ENCODE data around the gene NR2C2AP.

The NR2C2AP gene

DNA sequence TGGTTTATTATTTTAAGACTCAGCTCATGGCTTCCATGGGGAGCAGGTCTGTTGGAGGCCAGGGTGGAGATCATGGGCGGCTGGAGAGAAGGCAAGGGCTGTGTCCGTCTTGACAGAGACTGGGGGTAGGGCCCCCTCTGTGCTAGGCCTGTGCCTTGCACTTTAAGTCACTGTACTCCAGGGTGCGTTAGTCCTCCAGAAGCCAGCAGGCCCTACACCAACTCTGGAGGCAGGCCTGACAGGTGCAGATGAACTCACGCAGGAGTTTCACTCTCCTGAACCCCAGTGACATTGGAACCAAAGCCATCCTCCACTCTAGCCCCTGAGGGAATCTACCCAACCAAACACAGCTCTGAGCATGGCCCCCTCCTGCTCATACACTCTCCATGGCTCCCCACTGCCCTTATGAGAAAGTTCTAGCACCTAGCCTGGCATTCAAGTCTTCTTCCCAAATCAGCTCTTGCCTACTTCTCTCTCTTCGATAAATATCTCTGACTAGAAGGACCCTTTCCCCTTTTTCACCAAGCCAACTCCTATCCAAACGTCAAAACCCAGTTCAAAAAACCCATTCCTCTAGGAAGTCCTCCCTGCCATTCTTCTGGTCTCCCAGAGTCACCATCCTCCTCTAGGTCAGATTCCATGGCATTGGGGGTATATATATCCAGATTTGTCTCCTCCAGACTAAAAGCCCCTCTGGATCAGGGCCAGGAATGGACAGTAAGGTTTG is 48.3 kb downstream of the NR2C2AP start:
- TF ChIP-seq CTCF (IDR thresholded peaks at IDR 0.05; ENCODE audit: borderline replicate concordance, control extremely low read depth, extremely low read depth, insufficient read depth, missing control alignments), result no peak
- in situ Hi-C loops (cut with MboI; ENCODE audit: low sequenced_read_pairs, unreplicated experiment), result no loop called here
- no peak for DNase-seq (ENCODE audit: low spot score)

GRCh38 chr19:19152668-19153384 is 50.4 kb downstream of the NR2C2AP start:
- in situ Hi-C loops (cut with MboI; ENCODE audit: low sequenced_read_pairs, unreplicated experiment), result no loop called here
- no peak for DNase-seq (ENCODE audit: low spot score)
- no peak for TF ChIP-seq CTCF (IDR thresholded peaks at IDR 0.05; ENCODE audit: borderline replicate concordance, control extremely low read depth, extremely low read depth, insufficient read depth, missing control alignments)

- no peak for TF ChIP-seq CTCF (IDR thresholded peaks at IDR 0.05; ENCODE audit: borderline replicate concordance, control extremely low read depth, extremely low read depth, insufficient read depth, missing control alignments)
- peak; percentile 73 for DNase-seq (ENCODE audit: low spot score)
- in situ Hi-C loops (cut with MboI; ENCODE audit: low sequenced_read_pairs, unreplicated experiment), result no loop called here
Observed at GRCh38 chr19:19151418-19151817, 51.8 kb downstream of the NR2C2AP start.

Data from GM13976 (cell line).